ENCODE data around the gene VPS11.

DNA sequence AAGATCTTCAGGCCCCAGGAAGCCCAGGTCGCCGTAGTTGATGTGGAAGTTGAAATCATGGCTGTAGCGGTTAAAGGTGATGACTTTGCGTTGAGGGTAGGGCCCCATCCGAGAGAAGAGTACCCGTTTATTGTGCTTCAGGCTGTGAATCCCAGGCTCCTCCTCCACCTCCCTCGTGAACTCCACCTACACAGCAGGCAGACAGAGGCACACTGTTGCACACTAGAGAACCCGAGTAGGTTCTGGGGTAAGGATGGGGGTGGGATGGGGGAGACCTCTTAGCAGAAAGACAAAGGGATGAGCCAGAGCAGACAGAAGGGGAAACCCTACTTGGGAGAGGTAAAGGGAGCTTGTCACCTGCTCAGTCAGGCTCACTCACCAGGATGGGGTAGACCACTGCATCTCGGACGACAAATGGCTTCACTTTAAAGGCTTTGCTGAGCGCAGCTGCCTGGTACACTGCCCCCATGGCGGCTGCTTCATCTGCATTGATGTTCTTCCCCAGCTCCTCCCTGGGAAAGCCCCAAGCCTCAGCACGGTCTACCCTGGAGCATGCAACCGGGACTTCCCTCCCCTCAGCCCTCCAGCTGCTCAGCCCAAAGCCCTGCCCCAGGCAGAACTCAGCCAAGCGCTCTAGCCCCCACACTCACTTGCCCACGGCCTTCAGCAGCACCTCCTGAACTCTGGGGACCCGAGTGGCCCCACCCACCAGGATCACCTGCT is 16.0 kb upstream of the VPS11 start:
- TF ChIP-seq, protein P1, sequence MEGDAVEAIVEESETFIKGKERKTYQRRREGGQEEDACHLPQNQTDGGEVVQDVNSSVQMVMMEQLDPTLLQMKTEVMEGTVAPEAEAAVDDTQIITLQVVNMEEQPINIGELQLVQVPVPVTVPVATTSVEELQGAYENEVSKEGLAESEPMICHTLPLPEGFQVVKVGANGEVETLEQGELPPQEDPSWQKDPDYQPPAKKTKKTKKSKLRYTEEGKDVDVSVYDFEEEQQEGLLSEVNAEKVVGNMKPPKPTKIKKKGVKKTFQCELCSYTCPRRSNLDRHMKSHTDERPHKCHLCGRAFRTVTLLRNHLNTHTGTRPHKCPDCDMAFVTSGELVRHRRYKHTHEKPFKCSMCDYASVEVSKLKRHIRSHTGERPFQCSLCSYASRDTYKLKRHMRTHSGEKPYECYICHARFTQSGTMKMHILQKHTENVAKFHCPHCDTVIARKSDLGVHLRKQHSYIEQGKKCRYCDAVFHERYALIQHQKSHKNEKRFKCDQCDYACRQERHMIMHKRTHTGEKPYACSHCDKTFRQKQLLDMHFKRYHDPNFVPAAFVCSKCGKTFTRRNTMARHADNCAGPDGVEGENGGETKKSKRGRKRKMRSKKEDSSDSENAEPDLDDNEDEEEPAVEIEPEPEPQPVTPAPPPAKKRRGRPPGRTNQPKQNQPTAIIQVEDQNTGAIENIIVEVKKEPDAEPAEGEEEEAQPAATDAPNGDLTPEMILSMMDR (conservative IDR thresholded peaks at IDR 0.05; ENCODE audit: low read length) = no peak
- no peak for TF ChIP-seq EZH2phosphoT487 (IDR thresholded peaks at IDR 0.05; ENCODE audit: borderline replicate concordance, low read depth, low read length)

Data from OCI-LY7 (cell line).